Gastrocnemius medialis (tissue), 4 donors: ENCODE results near the gene C17orf75.

Source experiments
- POLR2A ChIP-seq, 2 donors: fragments of 450-650 bp; IDR thresholded peaks; one replicate each; pipeline ENCODE4 v1.6.1; 2017; ENCODE audit warnings: antibody characterized with exemption in 2 of 2, mild to moderate bottlenecking in 2 of 2, moderate library complexity in 2 of 2
- TF ChIP-seq, protein P1 (sequence below), 5 experiments: fragments of 450-650 bp in 3 of 5; fragments of 200-600 bp in 2 of 5; sonication (generic) in 2 of 5; IDR thresholded peaks in 4 of 5; conservative IDR thresholded peaks in 1 of 5; 1 replicate in 4 of 5; 2 replicates in 1 of 5; pipeline ENCODE4 v1.5.1; 2016 to 2019; ENCODE audit warnings: antibody characterized with exemption in 5 of 5, mild to moderate bottlenecking in 3 of 5, moderate library complexity in 3 of 5

DNA sequence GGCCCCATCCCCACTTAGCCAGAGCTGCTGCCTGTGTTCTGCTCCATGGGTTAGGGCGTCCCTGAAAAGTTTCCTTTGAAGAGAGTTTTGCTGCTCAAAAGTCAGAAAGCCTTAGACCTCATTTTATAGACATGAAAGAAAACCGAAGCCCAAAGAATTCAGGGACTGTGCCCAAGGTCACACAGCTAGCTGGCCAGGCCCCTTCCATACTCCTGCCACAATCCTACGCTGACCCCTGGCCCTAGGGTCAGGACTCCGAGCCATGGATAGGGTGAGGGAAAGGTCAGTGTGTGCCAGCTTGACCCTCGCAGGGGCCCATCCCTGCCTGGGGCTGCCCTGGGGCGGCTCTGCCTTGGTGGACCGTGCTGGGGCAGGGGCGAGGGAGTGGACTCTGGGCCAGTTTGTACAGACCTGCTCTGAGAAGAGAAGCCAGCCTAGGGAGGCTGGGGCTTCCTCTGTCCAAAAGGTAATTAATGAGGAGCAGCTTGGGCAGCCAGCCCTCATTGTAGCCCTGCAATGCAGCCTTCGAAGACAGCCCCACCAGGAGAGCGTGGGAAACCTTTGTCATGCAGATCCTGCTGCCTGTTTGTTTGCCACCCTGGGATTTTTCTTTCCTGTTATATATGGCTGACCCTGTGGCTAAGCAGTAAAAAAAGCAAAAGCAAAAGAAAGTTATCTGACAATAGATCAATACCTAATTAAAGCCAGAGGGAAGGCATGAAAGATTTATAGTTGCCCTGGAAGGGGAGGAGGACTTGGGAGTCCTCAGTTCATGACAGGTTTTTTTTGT, 38.9 kb downstream of the C17orf75 start:
- TF ChIP-seq, protein P1, sequence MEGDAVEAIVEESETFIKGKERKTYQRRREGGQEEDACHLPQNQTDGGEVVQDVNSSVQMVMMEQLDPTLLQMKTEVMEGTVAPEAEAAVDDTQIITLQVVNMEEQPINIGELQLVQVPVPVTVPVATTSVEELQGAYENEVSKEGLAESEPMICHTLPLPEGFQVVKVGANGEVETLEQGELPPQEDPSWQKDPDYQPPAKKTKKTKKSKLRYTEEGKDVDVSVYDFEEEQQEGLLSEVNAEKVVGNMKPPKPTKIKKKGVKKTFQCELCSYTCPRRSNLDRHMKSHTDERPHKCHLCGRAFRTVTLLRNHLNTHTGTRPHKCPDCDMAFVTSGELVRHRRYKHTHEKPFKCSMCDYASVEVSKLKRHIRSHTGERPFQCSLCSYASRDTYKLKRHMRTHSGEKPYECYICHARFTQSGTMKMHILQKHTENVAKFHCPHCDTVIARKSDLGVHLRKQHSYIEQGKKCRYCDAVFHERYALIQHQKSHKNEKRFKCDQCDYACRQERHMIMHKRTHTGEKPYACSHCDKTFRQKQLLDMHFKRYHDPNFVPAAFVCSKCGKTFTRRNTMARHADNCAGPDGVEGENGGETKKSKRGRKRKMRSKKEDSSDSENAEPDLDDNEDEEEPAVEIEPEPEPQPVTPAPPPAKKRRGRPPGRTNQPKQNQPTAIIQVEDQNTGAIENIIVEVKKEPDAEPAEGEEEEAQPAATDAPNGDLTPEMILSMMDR (IDR thresholded peaks at IDR 0.05 in 4 of 5, conservative IDR thresholded peaks at IDR 0.05 in 1 of 5): no peak
- no peak for TF ChIP-seq POLR2A (IDR thresholded peaks at IDR 0.05)
